NCI-H2196 (cell line): ENCODE measurements around the gene FN3KRP.

Experiments
- DNase-seq: peaks from one replicate; lab custom pipeline; 2025; ENCODE audit not compliant: unreplicated experiment; lab: John Stamatoyannopoulos, UW

FN3KRP gene

DNA sequence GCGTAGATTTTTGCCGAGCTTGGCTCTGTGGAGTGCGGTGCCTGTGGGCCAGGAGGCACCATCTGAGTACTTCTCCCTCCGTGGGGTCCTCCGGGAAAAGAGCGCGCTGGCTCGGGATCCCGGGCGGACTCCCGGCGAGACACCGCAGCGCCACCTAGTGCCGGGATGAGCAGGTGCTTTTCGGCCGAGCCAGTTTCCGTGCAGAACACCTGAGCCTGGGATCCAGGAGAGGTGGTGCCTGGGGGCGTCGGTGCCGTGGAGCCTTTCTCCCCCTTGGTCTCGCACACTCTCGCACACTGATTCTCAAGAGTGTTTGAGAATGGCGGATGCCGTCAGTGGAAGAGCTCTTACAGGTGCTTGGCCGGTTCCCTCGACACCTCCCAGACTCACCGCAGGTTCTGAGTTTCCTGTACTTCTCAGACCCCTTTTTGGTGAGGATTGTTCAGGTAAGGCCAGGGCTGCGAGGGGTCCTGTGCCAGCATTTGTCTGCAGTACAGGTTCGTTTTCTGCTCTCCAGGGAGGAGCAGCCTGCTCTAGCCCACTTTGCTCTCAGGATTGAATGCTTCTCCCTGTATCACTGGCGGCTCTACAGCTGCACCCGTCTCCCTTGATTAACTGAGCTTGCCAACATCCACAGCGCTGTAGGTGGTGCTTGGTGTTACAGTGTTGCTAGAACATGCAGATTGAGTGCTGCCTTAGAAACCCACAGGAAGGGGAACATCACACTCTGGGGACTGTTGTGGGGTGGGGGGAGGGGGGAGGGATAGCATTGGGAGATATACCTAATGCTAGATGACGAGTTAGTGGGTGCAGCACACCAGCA lies 58.7 kb downstream of the FN3KRP start:
- peak; percentile 75 for DNase-seq

DNA sequence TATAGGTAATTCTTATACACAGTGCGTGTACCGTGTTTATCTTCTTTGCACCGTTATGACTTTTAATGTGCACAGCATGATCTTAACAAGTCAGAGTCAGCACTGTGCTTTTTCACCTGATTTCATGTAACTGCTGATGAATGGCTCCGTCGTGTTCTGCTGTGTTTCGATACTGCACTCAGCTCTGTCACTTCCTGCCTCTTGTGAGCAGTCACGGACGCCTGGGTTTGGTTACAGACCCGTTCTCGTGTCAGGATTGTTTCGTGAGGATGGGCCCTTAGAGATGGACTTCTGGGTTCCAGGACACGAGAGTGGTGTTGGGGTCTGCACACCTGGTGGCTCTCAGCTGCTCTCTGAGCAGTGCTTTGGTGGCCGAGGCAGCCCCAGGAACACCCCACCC lies 59.9 kb downstream of the FN3KRP start:
- DNase-seq: no peak
